Ovary (tissue), 3 donors: ENCODE results near the gene ANKRD44.

Source experiments
- CTCF ChIP-seq, 3 donors: fragments of 450-650 bp in 2 of 3; fragments of 200-600 bp in 1 of 3; IDR thresholded peaks; one replicate each; pipeline versions ENCODE4 v1.5.1 to v1.8.0; 2016 to 2022; ENCODE audit warnings: antibody characterized with exemption in 3 of 3, mild to moderate bottlenecking in 1 of 3
- POLR2A ChIP-seq: fragments of 450-650 bp; IDR thresholded peaks from one replicate; pipeline ENCODE4 v1.6.1; 2017; ENCODE audit warnings: antibody characterized with exemption, mild to moderate bottlenecking, moderate library complexity
- donor health status: DM: no; HTN: no; CAD: no.

- TF ChIP-seq CTCF (IDR thresholded peaks at IDR 0.05) (no peak), POLR2A (no peak)
Measured at GRCh38 chr2:197144183-197144582, 166.4 kb downstream of the ANKRD44 start.
